ENCODE results near the gene DENND11.

DNA sequence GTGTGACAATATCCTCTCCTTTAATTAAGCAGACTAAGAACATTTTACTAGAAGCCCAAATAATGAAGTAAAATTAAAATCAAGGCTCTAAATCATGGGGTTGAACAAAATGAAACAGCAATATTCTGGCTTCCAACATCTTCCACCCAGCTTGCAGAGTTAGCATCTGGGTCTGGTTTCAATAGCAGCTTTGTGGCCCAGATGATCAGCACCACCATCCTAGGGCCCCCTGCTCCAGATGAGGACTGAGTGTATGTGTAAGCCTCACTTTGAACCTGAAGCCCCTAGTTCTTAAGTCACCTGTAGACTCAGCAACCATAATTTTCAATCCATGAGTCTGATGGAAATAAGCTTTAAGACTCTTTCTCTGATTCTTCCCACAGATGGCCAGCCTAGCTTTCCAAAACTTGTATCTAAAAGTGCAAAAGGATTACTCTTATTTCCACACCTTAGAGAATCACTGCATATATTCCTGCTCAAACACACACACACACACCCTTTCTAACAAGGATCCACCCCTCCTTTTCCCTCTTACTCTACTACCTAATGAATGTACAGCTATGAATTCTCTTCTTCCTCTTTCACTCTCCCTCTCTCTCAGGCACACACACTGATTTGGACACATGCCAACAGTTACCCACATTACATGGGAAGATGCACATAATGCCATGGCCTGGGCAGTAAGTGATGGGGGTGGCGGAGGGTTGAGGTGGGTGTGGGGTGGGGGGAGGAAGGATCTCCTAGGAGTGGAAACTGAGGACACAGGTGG lies 3.5 kb downstream of the DENND11 start:
- TF ChIP-seq IKZF1 (conservative IDR thresholded peaks at IDR 0.05) (peak; percentile 44; the same call in 1 of the 2 replicates), SP1 (IDR thresholded peaks at IDR 0.05; ENCODE audit: low read depth, low read length) (no peak), POLR2A (IDR thresholded peaks at IDR 0.05; ENCODE audit: low read depth, low read length) (no peak), RAD51 (IDR thresholded peaks at IDR 0.05) (no peak)
- TF ChIP-seq, protein P1, sequence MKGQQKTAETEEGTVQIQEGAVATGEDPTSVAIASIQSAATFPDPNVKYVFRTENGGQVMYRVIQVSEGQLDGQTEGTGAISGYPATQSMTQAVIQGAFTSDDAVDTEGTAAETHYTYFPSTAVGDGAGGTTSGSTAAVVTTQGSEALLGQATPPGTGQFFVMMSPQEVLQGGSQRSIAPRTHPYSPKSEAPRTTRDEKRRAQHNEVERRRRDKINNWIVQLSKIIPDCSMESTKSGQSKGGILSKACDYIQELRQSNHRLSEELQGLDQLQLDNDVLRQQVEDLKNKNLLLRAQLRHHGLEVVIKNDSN (IDR thresholded peaks at IDR 0.05; ENCODE audit: borderline replicate concordance, extremely low read length, insufficient read depth, low read depth, low read length): no peak
